Measurements from ENCODE around the gene CTSW.
A peak's percentile ranks its signal among the peaks of the same experiment; 100 is the strongest.

The CTSW gene

DNA sequence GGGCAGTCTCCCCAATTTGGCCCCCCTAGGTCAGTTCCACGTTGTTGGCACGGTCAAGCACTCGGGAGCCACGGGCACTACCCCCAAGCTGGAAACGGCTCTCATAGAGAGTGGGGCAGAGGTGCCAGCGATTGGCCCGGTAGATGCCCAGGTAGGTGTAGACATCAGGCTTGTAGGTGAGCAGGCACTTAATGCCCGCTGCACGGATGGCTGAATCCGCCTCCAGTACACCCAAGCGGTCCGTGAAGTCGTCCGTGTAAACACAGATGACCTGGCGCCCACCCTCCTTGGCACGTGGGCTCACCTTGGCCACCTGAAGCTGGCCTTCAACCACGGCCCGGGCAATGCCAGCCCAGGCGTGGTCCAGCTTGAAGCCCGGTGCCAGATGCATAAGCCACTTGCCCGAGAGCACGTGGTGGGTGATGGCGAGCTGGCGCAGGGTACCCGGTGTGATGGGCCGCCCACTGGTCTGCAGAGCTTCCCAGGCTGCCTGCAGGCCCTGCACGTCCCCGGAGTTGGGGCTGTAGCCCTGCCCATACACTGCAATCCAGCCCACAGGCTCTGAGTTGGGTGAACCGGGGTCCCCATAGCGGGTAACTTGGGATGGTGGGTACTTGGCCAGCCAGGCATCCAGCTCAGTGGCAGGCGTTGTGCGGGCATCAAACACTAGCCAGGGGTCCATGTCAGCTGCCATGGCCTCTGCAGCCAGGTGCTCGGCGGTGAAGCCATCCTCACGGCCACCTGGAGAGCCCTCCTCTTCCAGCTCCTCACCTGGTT lies 38.0 kb downstream of the CTSW start:
- TF ChIP-seq, protein P1, sequence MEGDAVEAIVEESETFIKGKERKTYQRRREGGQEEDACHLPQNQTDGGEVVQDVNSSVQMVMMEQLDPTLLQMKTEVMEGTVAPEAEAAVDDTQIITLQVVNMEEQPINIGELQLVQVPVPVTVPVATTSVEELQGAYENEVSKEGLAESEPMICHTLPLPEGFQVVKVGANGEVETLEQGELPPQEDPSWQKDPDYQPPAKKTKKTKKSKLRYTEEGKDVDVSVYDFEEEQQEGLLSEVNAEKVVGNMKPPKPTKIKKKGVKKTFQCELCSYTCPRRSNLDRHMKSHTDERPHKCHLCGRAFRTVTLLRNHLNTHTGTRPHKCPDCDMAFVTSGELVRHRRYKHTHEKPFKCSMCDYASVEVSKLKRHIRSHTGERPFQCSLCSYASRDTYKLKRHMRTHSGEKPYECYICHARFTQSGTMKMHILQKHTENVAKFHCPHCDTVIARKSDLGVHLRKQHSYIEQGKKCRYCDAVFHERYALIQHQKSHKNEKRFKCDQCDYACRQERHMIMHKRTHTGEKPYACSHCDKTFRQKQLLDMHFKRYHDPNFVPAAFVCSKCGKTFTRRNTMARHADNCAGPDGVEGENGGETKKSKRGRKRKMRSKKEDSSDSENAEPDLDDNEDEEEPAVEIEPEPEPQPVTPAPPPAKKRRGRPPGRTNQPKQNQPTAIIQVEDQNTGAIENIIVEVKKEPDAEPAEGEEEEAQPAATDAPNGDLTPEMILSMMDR (IDR thresholded peaks at IDR 0.05), result no peak
- Histone ChIP-seq H2AFZ (no peak overlapping the region), H3K4me1 (no peaks in the 10 kb centered on the region), H3K27me3 (ENCODE audit: control insufficient read depth, insufficient read depth, low read length) (no peaks in the 10 kb centered on the region), H3K36me3 (ENCODE audit: control insufficient read depth, insufficient read depth, low read length) (no peaks in the 10 kb centered on the region), H3K79me2 (peaks cover 2% of the 10 kb centered on the region), H3K4me2 (ENCODE audit: low read length) (peak overlapping the region; percentile 96), H3K4me3 (ENCODE audit: low read depth, low read length) (peak overlapping the region; percentile 86), H3K9me3 (ENCODE audit: control insufficient read depth, low read length) (no peaks in the 10 kb centered on the region), H3K27ac (no peak overlapping the region), H3K9ac (no peak overlapping the region)

DNA sequence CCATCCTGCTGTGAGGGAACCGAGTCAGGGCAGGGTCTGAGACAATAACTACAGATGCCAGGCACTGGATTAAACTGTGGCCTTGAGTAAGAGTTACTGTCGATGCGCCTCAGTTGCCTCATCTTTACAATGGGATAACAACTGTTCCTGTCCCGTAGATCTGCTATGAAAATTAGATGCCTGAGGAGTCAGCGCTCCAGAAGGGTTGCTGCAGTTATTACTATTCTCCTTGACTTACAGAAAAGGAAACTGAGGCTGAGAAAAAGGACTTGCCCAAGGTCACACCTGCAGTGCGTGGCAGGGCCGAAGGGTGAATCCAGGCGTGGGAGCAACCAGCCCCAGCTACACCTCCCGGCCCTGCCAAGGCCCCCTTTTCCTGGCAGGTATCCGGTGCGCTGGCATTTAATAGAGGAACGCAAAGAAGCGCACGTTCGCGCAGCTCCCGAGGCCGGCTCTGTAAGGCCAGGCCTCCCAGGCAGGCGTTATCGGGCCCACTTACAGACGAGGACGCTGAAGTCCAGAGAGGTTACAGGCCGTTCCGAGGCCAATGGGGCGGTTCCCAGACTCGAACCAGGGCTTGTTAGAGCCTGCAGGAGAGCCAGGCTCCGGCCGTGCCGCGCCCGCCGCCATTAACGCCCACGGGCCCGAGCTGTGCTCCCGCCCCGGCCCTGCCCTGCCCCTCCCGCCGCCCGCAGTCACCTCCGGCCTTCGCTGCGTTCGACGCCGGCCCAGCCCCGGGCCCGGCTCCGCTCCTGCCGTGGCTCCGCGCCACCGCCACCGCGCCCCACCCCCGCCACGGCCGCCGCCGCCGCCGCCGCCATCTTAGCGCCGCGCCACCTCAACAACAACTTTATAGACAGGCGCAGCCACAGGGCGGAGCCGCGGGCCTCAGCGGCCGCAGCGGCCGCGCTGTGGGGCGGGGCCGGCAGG lies 38.8 kb downstream of the CTSW start, which contains the start of gene C11orf68:
C11orf68 (minus strand) TSS at position 852 of the 930 bp plus-strand sequence; CDS start at position 821, 31 bp downstream.
- Histone ChIP-seq H3K4me2 (ENCODE audit: low read length) (peak within 1 kb of the TSS; percentile 96), H3K36me3 (ENCODE audit: control insufficient read depth, insufficient read depth, low read length) (no peaks in the 10 kb centered on the region), H3K27ac (peak within 1 kb of the TSS; percentile 74), H3K79me2 (peaks cover 2% of the 10 kb centered on the region), H3K4me1 (no peaks in the 10 kb centered on the region), H2AFZ (peak within 1 kb of the TSS; percentile 85), H3K9ac (peak within 1 kb of the TSS; percentile 84), H3K27me3 (ENCODE audit: control insufficient read depth, insufficient read depth, low read length) (no peaks in the 10 kb centered on the region), H3K4me3 (ENCODE audit: low read depth, low read length) (peak within 1 kb of the TSS; percentile 86), H3K9me3 (ENCODE audit: control insufficient read depth, low read length) (no peaks in the 10 kb centered on the region)
- TF ChIP-seq, protein P1 (IDR thresholded peaks at IDR 0.05), result no peak

DNA sequence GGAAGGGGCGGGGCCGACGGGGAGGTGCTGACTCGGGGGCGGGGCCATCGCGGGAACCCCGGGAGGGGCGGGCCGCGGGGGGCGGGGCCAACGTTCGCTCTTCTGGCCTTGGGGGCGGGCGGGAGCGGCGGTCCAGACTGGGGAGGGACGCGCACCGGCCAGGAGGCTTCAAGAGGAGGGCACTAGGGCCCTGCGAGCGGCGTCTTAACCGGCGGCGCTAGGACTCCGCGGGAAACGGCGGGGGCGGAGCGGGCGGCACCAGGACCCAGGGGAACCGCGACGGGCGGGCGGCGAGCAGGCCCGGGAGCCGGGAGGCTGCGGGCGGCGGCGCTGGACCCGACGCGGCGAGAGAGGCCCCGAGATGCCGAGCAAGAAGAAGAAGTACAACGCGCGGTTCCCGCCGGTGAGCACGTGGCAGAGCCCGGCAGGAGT lies 39.5 kb downstream of the CTSW start, which contains the start of gene DRAP1:
DRAP1 (plus strand) TSS at position 286 of the 432 bp plus-strand sequence; CDS start at position 362, 76 bp downstream.
- Histone ChIP-seq H2AFZ (peak within 1 kb of the TSS; percentile 85), H3K27ac (peak within 1 kb of the TSS; percentile 74), H3K4me3 (ENCODE audit: low read depth, low read length) (peak within 1 kb of the TSS; percentile 86), H3K9me3 (ENCODE audit: control insufficient read depth, low read length) (no peaks in the 10 kb centered on the region), H3K4me1 (no peaks in the 10 kb centered on the region), H3K36me3 (ENCODE audit: control insufficient read depth, insufficient read depth, low read length) (no peaks in the 10 kb centered on the region), H3K27me3 (ENCODE audit: control insufficient read depth, insufficient read depth, low read length) (no peaks in the 10 kb centered on the region), H3K79me2 (peaks cover 2% of the 10 kb centered on the region), H3K9ac (peak within 1 kb of the TSS; percentile 84), H3K4me2 (ENCODE audit: low read length) (peak within 1 kb of the TSS; percentile 96)
- TF ChIP-seq, protein P1 (IDR thresholded peaks at IDR 0.05), result no peak

DNA sequence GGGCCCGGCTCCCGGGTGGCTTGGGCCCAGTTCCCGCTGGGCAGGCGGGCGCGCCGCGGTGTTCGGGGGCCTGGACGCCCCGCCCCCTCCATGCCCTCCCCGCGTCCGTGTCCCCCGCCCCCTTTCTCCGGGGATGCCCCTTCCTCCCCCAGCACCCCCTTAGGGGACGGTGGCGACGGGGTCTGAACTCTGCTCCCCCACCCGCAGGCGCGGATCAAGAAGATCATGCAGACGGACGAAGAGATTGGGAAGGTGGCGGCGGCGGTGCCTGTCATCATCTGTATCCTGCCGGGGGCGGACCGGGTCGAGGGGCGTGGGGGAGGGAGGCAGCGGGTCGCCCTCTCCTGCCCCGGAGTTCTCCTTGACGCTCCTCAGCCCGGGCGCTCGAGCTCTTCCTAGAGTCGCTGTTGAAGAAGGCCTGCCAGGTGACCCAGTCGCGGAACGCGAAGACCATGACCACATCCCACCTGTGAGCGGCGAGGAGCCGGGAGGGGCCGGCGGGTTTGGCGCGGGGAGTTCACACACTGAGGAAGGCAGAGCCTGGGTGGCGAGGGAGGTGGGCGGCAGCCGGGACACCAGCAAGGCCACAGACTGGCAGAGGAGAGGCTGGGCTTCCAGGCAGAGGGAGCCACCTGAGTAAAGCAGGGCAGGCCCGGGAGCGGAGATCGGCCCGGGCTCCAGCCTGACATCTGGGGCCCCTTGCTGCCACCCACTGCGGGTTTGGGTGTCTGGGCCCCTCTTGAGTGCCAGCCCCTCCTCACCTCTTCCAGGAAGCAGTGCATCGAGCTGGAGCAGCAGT lies 40.1 kb downstream of the CTSW start:
- Histone ChIP-seq H3K9ac (no peak overlapping the region), H2AFZ (peak overlapping the region; percentile 1), H3K9me3 (ENCODE audit: control insufficient read depth, low read length) (no peaks in the 10 kb centered on the region), H3K4me3 (ENCODE audit: low read depth, low read length) (peak overlapping the region; percentile 48), H3K36me3 (ENCODE audit: control insufficient read depth, insufficient read depth, low read length) (no peaks in the 10 kb centered on the region), H3K27me3 (ENCODE audit: control insufficient read depth, insufficient read depth, low read length) (no peaks in the 10 kb centered on the region), H3K4me2 (ENCODE audit: low read length) (peak overlapping the region; percentile 61), H3K79me2 (peaks cover 2% of the 10 kb centered on the region), H3K4me1 (no peaks in the 10 kb centered on the region), H3K27ac (no peak overlapping the region)
- TF ChIP-seq, protein P1 (IDR thresholded peaks at IDR 0.05), result no peak
